Measurements from ENCODE around the gene SLC25A46. TPM values are rescaled to one million over a fixed set of nuclear protein-coding genes. Genes with fewer than 3 reads are reported as not detected.
"Not testable (repeated sequence)": the region's sequence is repeated elsewhere in the genome, so short reads cannot be mapped to it uniquely, and the experiment has no call there.

Gene SLC25A46
- polyA plus RNA-seq, 4 donors = 24.6 to 46.1 (median 26.7) TPM

GRCh38 chr5:110768138-110768860 is 29.5 kb downstream of the SLC25A46 start:
- H3K4me3 ChIP-seq (ENCODE audit: low read depth in 1 of 3, low read length in 3 of 3) = no peak overlapping the region
- FAIRE-seq (no peak), DNase-seq (no peak)
- 73 to 78% (median 77%) methylated on average over 4 of the region's 4 CpGs for WGBS, 3 donors
- no peaks in the 10 kb centered on the region for H3K36me3 ChIP-seq (ENCODE audit: control insufficient read depth in 3 of 3, insufficient read depth in 2 of 3, low read depth in 1 of 3, low read length in 3 of 3)
- peaks cover 0 to 2% (median 0%) of the 10 kb centered on the region in 3 donors for H3K27me3 ChIP-seq (ENCODE audit: control insufficient read depth in 3 of 3, insufficient read depth in 3 of 3, low read length in 3 of 3)
- H3K4me1 ChIP-seq (ENCODE audit: control insufficient read depth in 3 of 3, insufficient read depth in 2 of 3, low read depth in 1 of 3, low read length in 2 of 3) = no peaks in the 10 kb centered on the region
- no peaks in the 10 kb centered on the region for H3K9me3 ChIP-seq (ENCODE audit: control insufficient read depth in 2 of 2, insufficient read depth in 1 of 2, low read depth in 1 of 2, low read length in 1 of 2)
- no peak overlapping the region for H3K27ac ChIP-seq (ENCODE audit: low read depth in 1 of 3, low read length in 2 of 3)

GRCh38 chr5:110769000-110769681 is 30.3 kb downstream of the SLC25A46 start:
- H3K36me3 ChIP-seq (ENCODE audit: control insufficient read depth in 3 of 3, insufficient read depth in 2 of 3, low read depth in 1 of 3, low read length in 3 of 3) = no peaks in the 10 kb centered on the region
- H3K27me3 ChIP-seq (ENCODE audit: control insufficient read depth in 3 of 3, insufficient read depth in 3 of 3, low read length in 3 of 3) = peaks cover 0 to 2% (median 0%) of the 10 kb centered on the region in 3 donors
- FAIRE-seq = no peak
- H3K27ac ChIP-seq (ENCODE audit: low read depth in 1 of 3, low read length in 2 of 3) = no peak overlapping the region
- DNase-seq = no peak
- no peaks in the 10 kb centered on the region for H3K4me1 ChIP-seq (ENCODE audit: control insufficient read depth in 3 of 3, insufficient read depth in 2 of 3, low read depth in 1 of 3, low read length in 2 of 3)
- H3K4me3 ChIP-seq (ENCODE audit: low read depth in 1 of 3, low read length in 3 of 3) = no peak overlapping the region
- H3K9me3 ChIP-seq (ENCODE audit: control insufficient read depth in 2 of 2, insufficient read depth in 1 of 2, low read depth in 1 of 2, low read length in 1 of 2) = no peaks in the 10 kb centered on the region
- 50 to 69% (median 59%) methylated on average over 5 of the region's 5 CpGs for WGBS, 3 donors

- FAIRE-seq (no peak), DNase-seq (no peak)
- H3K27ac ChIP-seq (ENCODE audit: low read depth in 1 of 3, low read length in 2 of 3) = no peak overlapping the region
- H3K9me3 ChIP-seq (ENCODE audit: control insufficient read depth in 2 of 2, insufficient read depth in 1 of 2, low read depth in 1 of 2, low read length in 1 of 2) = no peaks in the 10 kb centered on the region
- no peaks in the 10 kb centered on the region for H3K36me3 ChIP-seq (ENCODE audit: control insufficient read depth in 3 of 3, insufficient read depth in 2 of 3, low read depth in 1 of 3, low read length in 3 of 3)
- no peaks in the 10 kb centered on the region for H3K4me1 ChIP-seq (ENCODE audit: control insufficient read depth in 3 of 3, insufficient read depth in 2 of 3, low read depth in 1 of 3, low read length in 2 of 3)
- H3K4me3 ChIP-seq (ENCODE audit: low read depth in 1 of 3, low read length in 3 of 3) = no peak overlapping the region
- H3K27me3 ChIP-seq (ENCODE audit: control insufficient read depth in 3 of 3, insufficient read depth in 3 of 3, low read length in 3 of 3) = peaks cover 0 to 2% (median 0%) of the 10 kb centered on the region in 3 donors
These were observed 31.5 kb downstream of the SLC25A46 start for GRCh38 chr5:110770286-110770685.

GRCh38 chr5:110784901-110785300 is 46.1 kb downstream of the SLC25A46 start:
- H3K27ac ChIP-seq (ENCODE audit: low read depth in 1 of 3, low read length in 2 of 3) = no peak overlapping the region
- no peak overlapping the region for H3K4me3 ChIP-seq (ENCODE audit: low read depth in 1 of 3, low read length in 3 of 3)
- no peaks in the 10 kb centered on the region for H3K36me3 ChIP-seq (ENCODE audit: control insufficient read depth in 3 of 3, insufficient read depth in 2 of 3, low read depth in 1 of 3, low read length in 3 of 3)
- no peak for DNase-seq
- no peak for FAIRE-seq
- H3K9me3 ChIP-seq (ENCODE audit: control insufficient read depth in 2 of 2, insufficient read depth in 1 of 2, low read depth in 1 of 2, low read length in 1 of 2) = no peaks in the 10 kb centered on the region
- no peaks in the 10 kb centered on the region for H3K4me1 ChIP-seq (ENCODE audit: control insufficient read depth in 3 of 3, insufficient read depth in 2 of 3, low read depth in 1 of 3, low read length in 2 of 3)
- H3K27me3 ChIP-seq (ENCODE audit: control insufficient read depth in 3 of 3, insufficient read depth in 3 of 3, low read length in 3 of 3) = no peaks in the 10 kb centered on the region

- FAIRE-seq (no peak), DNase-seq (no peak)
These were observed 46.5 kb downstream of the SLC25A46 start for GRCh38 chr5:110785356-110785755.

GRCh38 chr5:110788006-110788405 is 49.2 kb downstream of the SLC25A46 start:
- not testable (repeated sequence) for H3K4me3 ChIP-seq (ENCODE audit: low read depth in 1 of 3, low read length in 3 of 3); H3K27ac ChIP-seq (ENCODE audit: low read depth in 1 of 3, low read length in 2 of 3); H3K4me1 ChIP-seq (ENCODE audit: control insufficient read depth in 3 of 3, insufficient read depth in 2 of 3, low read depth in 1 of 3, low read length in 2 of 3); H3K36me3 ChIP-seq (ENCODE audit: control insufficient read depth in 3 of 3, insufficient read depth in 2 of 3, low read depth in 1 of 3, low read length in 3 of 3); H3K27me3 ChIP-seq (ENCODE audit: control insufficient read depth in 3 of 3, insufficient read depth in 3 of 3, low read length in 3 of 3); FAIRE-seq; H3K9me3 ChIP-seq (ENCODE audit: control insufficient read depth in 2 of 2, insufficient read depth in 1 of 2, low read depth in 1 of 2, low read length in 1 of 2); DNase-seq
- WGBS, 3 donors = 89 to 98% (median 93%) methylated on average over 3 of the region's 3 CpGs

More at GRCh38 chr5:110785356-110785755, 46.5 kb downstream of the SLC25A46 start:
- no peaks in the 10 kb centered on the region for H3K36me3 ChIP-seq (ENCODE audit: control insufficient read depth in 3 of 3, insufficient read depth in 2 of 3, low read depth in 1 of 3, low read length in 3 of 3)
- H3K9me3 ChIP-seq (ENCODE audit: control insufficient read depth in 2 of 2, insufficient read depth in 1 of 2, low read depth in 1 of 2, low read length in 1 of 2) = no peaks in the 10 kb centered on the region
- H3K27me3 ChIP-seq (ENCODE audit: control insufficient read depth in 3 of 3, insufficient read depth in 3 of 3, low read length in 3 of 3) = no peaks in the 10 kb centered on the region
- H3K4me3 ChIP-seq (ENCODE audit: low read depth in 1 of 3, low read length in 3 of 3) = no peak overlapping the region
- H3K27ac ChIP-seq (ENCODE audit: low read depth in 1 of 3, low read length in 2 of 3) = no peak overlapping the region
- no peaks in the 10 kb centered on the region for H3K4me1 ChIP-seq (ENCODE audit: control insufficient read depth in 3 of 3, insufficient read depth in 2 of 3, low read depth in 1 of 3, low read length in 2 of 3)
- 46 to 77% (median 58%) methylated on average over 1 of the region's 1 CpG for WGBS, 3 donors

GRCh38 chr5:110790673-110791072 is 51.9 kb downstream of the SLC25A46 start:
- no peak for FAIRE-seq
- Histone ChIP-seq H3K36me3 (ENCODE audit: control insufficient read depth in 3 of 3, insufficient read depth in 2 of 3, low read depth in 1 of 3, low read length in 3 of 3) (no peaks in the 10 kb centered on the region), H3K4me1 (ENCODE audit: control insufficient read depth in 3 of 3, insufficient read depth in 2 of 3, low read depth in 1 of 3, low read length in 2 of 3) (no peaks in the 10 kb centered on the region), H3K27me3 (ENCODE audit: control insufficient read depth in 3 of 3, insufficient read depth in 3 of 3, low read length in 3 of 3) (no peaks in the 10 kb centered on the region), H3K9me3 (ENCODE audit: control insufficient read depth in 2 of 2, insufficient read depth in 1 of 2, low read depth in 1 of 2, low read length in 1 of 2) (no peaks in the 10 kb centered on the region), H3K4me3 (ENCODE audit: low read depth in 1 of 3, low read length in 3 of 3) (no peak overlapping the region), H3K27ac (ENCODE audit: low read depth in 1 of 3, low read length in 2 of 3) (no peak overlapping the region)
- DNase-seq = no peak
- 12 to 25% (median 21%) methylated on average over 1 of the region's 1 CpG for WGBS, 3 donors

GRCh38 chr5:110802998-110803397 is 64.2 kb downstream of the SLC25A46 start:
- Histone ChIP-seq H3K27ac (ENCODE audit: low read depth in 1 of 3, low read length in 2 of 3) (no peak overlapping the region), H3K9me3 (ENCODE audit: control insufficient read depth in 2 of 2, insufficient read depth in 1 of 2, low read depth in 1 of 2, low read length in 1 of 2) (peaks cover 0 to 8% of the 10 kb centered on the region in 2 donors), H3K4me1 (ENCODE audit: control insufficient read depth in 3 of 3, insufficient read depth in 2 of 3, low read depth in 1 of 3, low read length in 2 of 3) (no peaks in the 10 kb centered on the region), H3K4me3 (ENCODE audit: low read depth in 1 of 3, low read length in 3 of 3) (no peak overlapping the region), H3K36me3 (ENCODE audit: control insufficient read depth in 3 of 3, insufficient read depth in 2 of 3, low read depth in 1 of 3, low read length in 3 of 3) (no peaks in the 10 kb centered on the region), H3K27me3 (ENCODE audit: control insufficient read depth in 3 of 3, insufficient read depth in 3 of 3, low read length in 3 of 3) (no peaks in the 10 kb centered on the region)
- FAIRE-seq (no peak), DNase-seq (no peak)
- WGBS, 3 donors = 26 to 59% (median 28%) methylated on average over 1 of the region's 1 CpG

All from small intestine (tissue), 7 donors.